ENCODE results near the gene TRMT2A. TPM values are rescaled to one million over a fixed set of nuclear protein-coding genes. Genes with fewer than 3 reads are reported as not detected.

Gene TRMT2A
- total RNA-seq, 2 experiments from 2014 or later, result 97.5 to 118 TPM

DNA sequence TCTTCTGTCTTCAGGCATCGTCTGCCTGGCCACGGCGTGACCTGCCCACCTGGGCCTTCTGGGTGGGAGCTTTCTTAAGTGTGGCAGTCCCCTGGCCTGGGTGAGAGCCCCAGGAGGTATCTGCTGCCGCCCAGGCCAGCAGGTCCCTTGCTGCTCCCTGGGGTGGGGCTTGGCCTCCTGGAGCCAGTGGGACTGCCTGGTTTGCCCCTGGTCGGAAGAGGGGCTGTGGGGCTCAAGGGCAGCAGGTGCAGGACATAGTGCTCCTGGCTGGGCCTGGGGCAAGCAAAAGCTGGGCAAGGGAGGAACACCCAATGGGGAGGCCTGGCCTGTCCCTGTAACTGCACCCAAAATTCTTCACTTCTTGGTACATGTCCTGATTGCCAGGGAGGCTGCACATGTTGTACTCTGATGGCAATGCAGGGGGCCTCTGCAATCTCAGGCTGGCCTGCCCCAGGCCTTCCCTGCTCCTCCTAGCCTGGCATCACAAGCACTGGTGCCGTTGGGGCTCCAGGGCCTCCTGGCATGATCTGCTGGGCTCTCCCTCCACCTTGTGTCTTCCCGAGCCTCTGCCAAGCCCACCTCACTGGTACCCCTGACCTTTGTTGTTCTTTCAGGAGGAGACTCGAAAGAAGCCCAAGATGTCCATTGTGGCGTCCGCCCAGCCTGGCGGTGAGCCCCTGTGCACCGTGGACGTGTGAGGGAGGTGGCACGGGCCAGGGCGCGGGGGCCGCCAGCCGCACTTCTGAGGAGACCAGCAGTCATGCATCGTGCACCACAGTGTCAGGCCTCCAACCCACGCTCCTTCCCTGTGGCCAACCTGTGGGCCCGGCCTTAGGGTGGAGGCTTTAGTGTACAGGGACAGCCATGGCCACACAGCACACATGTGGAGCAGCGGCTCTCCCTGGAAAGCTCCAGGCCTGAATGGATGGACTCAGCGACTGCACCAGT is 7.3 kb downstream of the TRMT2A start:
- CTCF ChIA-PET (ENCODE audit: unreplicated experiment), result no interaction called here
- Histone ChIP-seq H4K20me1 (ENCODE audit: insufficient read depth, low read length) (no peaks in the 10 kb centered on the region), H3K9me3 (ENCODE audit: low read length) (no peaks in the 10 kb centered on the region), H3K4me1 (ENCODE audit: insufficient read depth, low read length, poor library complexity, severe bottlenecking) (peaks cover 24% of the 10 kb centered on the region), H3K36me3 (ENCODE audit: insufficient read depth, low read length) (peaks cover 99% of the 10 kb centered on the region), H3K4me2 (ENCODE audit: low read length) (no peak overlapping the region), H2AFZ (ENCODE audit: low read length) (no peak overlapping the region), H3K9me2 (ENCODE audit: insufficient read depth, low read length) (no peaks in the 10 kb centered on the region), H3K27ac (ENCODE audit: low read depth, low read length, poor library complexity, severe bottlenecking) (no peak overlapping the region), H3K79me2 (ENCODE audit: insufficient read depth, low read depth, low read length) (no peaks in the 10 kb centered on the region), H3K4me3 (ENCODE audit: low read depth, low read length, poor library complexity, severe bottlenecking) (no peak overlapping the region)
- TF ChIP-seq EZH2phosphoT487 (IDR thresholded peaks at IDR 0.05; ENCODE audit: borderline replicate concordance, low read depth, low read length), result no peak
- TF ChIP-seq, protein P1, sequence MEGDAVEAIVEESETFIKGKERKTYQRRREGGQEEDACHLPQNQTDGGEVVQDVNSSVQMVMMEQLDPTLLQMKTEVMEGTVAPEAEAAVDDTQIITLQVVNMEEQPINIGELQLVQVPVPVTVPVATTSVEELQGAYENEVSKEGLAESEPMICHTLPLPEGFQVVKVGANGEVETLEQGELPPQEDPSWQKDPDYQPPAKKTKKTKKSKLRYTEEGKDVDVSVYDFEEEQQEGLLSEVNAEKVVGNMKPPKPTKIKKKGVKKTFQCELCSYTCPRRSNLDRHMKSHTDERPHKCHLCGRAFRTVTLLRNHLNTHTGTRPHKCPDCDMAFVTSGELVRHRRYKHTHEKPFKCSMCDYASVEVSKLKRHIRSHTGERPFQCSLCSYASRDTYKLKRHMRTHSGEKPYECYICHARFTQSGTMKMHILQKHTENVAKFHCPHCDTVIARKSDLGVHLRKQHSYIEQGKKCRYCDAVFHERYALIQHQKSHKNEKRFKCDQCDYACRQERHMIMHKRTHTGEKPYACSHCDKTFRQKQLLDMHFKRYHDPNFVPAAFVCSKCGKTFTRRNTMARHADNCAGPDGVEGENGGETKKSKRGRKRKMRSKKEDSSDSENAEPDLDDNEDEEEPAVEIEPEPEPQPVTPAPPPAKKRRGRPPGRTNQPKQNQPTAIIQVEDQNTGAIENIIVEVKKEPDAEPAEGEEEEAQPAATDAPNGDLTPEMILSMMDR (conservative IDR thresholded peaks at IDR 0.05; ENCODE audit: low read length), result no peak
- intact Hi-C loops (cut with micrococcal nuclease; ENCODE audit: unreplicated experiment), result no loop called here
- POLR2A ChIA-PET, result no interaction called here
- BruUV-seq (replicated peaks), result no TSS peak
- no peak for DNase-seq (ENCODE audit: low spot score)

DNA sequence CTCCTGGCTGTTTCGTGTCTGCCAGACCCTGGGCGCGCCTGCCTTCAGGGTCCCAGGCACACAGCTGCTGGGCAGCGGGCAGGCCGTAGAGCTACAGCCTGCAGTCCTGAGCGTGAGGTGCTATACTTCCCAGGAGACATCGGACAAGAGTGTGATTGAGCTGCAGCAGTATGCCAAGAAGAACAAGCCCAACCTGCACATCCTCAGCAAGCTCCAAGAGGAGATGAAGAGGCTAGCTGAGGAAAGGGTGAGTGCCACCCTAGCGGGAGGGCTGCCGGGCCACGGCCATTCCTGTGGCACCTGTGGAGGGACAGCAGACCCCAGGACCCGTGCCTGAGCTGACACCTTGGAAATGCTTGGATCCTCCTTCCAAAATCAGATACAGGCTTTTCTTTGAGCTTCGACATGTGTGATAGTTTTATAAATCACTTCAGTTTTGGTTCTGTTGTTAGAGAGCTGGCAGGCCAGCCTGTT is 8.2 kb downstream of the TRMT2A start:
- Histone ChIP-seq H3K9me3 (ENCODE audit: low read length) (no peaks in the 10 kb centered on the region), H3K4me2 (ENCODE audit: low read length) (no peak overlapping the region), H3K4me3 (ENCODE audit: low read depth, low read length, poor library complexity, severe bottlenecking) (no peak overlapping the region), H2AFZ (ENCODE audit: low read length) (no peak overlapping the region), H3K36me3 (ENCODE audit: insufficient read depth, low read length) (peaks cover 96% of the 10 kb centered on the region), H3K79me2 (ENCODE audit: insufficient read depth, low read depth, low read length) (no peaks in the 10 kb centered on the region), H3K4me1 (ENCODE audit: insufficient read depth, low read length, poor library complexity, severe bottlenecking) (peaks cover 24% of the 10 kb centered on the region), H3K9me2 (ENCODE audit: insufficient read depth, low read length) (no peaks in the 10 kb centered on the region), H4K20me1 (ENCODE audit: insufficient read depth, low read length) (no peaks in the 10 kb centered on the region), H3K27ac (ENCODE audit: low read depth, low read length, poor library complexity, severe bottlenecking) (no peak overlapping the region)
- ChIA-PET CTCF (ENCODE audit: unreplicated experiment) (no interaction called here), POLR2A (no interaction called here)
- TF ChIP-seq EZH2phosphoT487 (IDR thresholded peaks at IDR 0.05; ENCODE audit: borderline replicate concordance, low read depth, low read length), result no peak
- TF ChIP-seq, protein P1 (conservative IDR thresholded peaks at IDR 0.05; ENCODE audit: low read length), result no peak
- no TSS peak for BruUV-seq (replicated peaks)
- intact Hi-C loops (cut with micrococcal nuclease; ENCODE audit: unreplicated experiment), result no loop called here
- DNase-seq (ENCODE audit: low spot score), result no peak

All from OCI-LY7 (cell line).